Natural killer cell (primary cell): ENCODE measurements around the gene ATXN3. TPM values are rescaled to one million over a fixed set of nuclear protein-coding genes. Genes with fewer than 3 reads are reported as not detected.

Experiments used
- ATAC-seq, 3 donors: fragments of 150-1000 bp in 2 of 3; fragments of 200-7000 bp in 1 of 3; cut with Tn5 transposase; 1 replicate in 1 of 3; 2 replicates in 2 of 3; pipeline ENCODE4 v1.10.0; 2021; ENCODE audit warnings: mild to moderate bottlenecking in 2 of 3, moderate library complexity in 2 of 3
- DNase-seq, 2 donors: peaks; one replicate each; pipeline versions ENCODE4 v3.0.0 to v3.0.0-alpha.2; 2013 to 2021; ENCODE audit warnings: mixed read lengths in 1 of 2
- H3K27ac ChIP-seq: one replicate; pipeline ENCODE4 v1.5.1; 2013; ENCODE audit warnings: mild to moderate bottlenecking, low read length
- H3K27me3 ChIP-seq: one replicate; pipeline ENCODE4 v1.6.1; 2013; ENCODE audit warnings: low read length; ENCODE audit not compliant: control insufficient read depth, insufficient read depth
- H3K36me3 ChIP-seq: one replicate; pipeline ENCODE4 v1.6.1; 2013; ENCODE audit warnings: low read length; ENCODE audit not compliant: control insufficient read depth, insufficient read depth
- H3K4me1 ChIP-seq: one replicate; pipeline ENCODE4 v1.6.1; 2013; ENCODE audit warnings: low read length; ENCODE audit not compliant: control insufficient read depth, insufficient read depth
- H3K4me3 ChIP-seq: one replicate; pipeline ENCODE4 v1.5.1; 2013; ENCODE audit warnings: low read length
- H3K9me3 ChIP-seq: one replicate; pipeline ENCODE4 v1.6.1; 2013; ENCODE audit warnings: low read length; ENCODE audit not compliant: control insufficient read depth, insufficient read depth
- H3K27ac Mint-ChIP-seq, 2 donors: one replicate each; pipeline ENCODE4 v1.8.0; 2022; ENCODE audit warnings: mild to moderate bottlenecking in 2 of 2, mixed read lengths in 2 of 2, moderate library complexity in 1 of 2
- H3K27me3 Mint-ChIP-seq, 2 donors: one replicate each; pipeline ENCODE4 v1.8.0; 2022; ENCODE audit warnings: low read depth in 2 of 2, mixed read lengths in 2 of 2
- H3K36me3 Mint-ChIP-seq: one replicate; pipeline ENCODE4 v1.8.0; 2022; ENCODE audit warnings: mixed read lengths
- H3K4me1 Mint-ChIP-seq, 2 donors: one replicate each; pipeline ENCODE4 v1.8.0; 2022; ENCODE audit warnings: mixed read lengths in 2 of 2
- H3K4me3 Mint-ChIP-seq: one replicate; pipeline ENCODE4 v1.8.0; 2022; ENCODE audit warnings: mild to moderate bottlenecking, moderate library complexity, mixed read lengths
- H3K9me3 Mint-ChIP-seq, 2 donors: one replicate each; pipeline ENCODE4 v1.8.0; 2022; ENCODE audit warnings: mixed read lengths in 2 of 2
- WGBS: methylation state at CpG from one replicate; pipeline ENCODE4 v1.1.7; 2013; ENCODE audit warnings: missing lambda C conversion rate; ENCODE audit not compliant: insufficient coverage; 5-methylcytosine and 5-hydroxymethylcytosine counted together
- intact Hi-C: fragments of 100-400 bp; cut with micrococcal nuclease; formaldehyde crosslinking; loops from one replicate; pipeline ENCODE4 v1.14.2; 2022
- total RNA-seq, 4 donors: library from RNA; stranded (reverse); fragments of 120-200 nt in 1 of 4; gene quantifications; one replicate each; pipeline versions ENCODE4 v1.2.3 to v1.2.4, GENCODE V29; 2013 to 2022
- TF ChIP-seq, protein P1 (sequence below): fragments of 200-600 bp; IDR thresholded peaks from one replicate; pipeline ENCODE4 v1.8.0; 2022; ENCODE audit warnings: antibody characterized with exemption

The ATXN3 gene
- total RNA-seq, 3 donors from 2014 or later (not counting 1 experiment from before 2014, with no cell fraction given), result 26.7 to 40.5 (median 30.7) TPM

- H3K27me3 Mint-ChIP-seq, result no peaks in the 10 kb centered on the region
- H3K36me3 Mint-ChIP-seq, result no peaks in the 10 kb centered on the region
- TF ChIP-seq, protein P1, sequence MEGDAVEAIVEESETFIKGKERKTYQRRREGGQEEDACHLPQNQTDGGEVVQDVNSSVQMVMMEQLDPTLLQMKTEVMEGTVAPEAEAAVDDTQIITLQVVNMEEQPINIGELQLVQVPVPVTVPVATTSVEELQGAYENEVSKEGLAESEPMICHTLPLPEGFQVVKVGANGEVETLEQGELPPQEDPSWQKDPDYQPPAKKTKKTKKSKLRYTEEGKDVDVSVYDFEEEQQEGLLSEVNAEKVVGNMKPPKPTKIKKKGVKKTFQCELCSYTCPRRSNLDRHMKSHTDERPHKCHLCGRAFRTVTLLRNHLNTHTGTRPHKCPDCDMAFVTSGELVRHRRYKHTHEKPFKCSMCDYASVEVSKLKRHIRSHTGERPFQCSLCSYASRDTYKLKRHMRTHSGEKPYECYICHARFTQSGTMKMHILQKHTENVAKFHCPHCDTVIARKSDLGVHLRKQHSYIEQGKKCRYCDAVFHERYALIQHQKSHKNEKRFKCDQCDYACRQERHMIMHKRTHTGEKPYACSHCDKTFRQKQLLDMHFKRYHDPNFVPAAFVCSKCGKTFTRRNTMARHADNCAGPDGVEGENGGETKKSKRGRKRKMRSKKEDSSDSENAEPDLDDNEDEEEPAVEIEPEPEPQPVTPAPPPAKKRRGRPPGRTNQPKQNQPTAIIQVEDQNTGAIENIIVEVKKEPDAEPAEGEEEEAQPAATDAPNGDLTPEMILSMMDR, result no peak
- H3K9me3 Mint-ChIP-seq, result no peaks in the 10 kb centered on the region
- no peaks in the 10 kb centered on the region for H3K27me3 ChIP-seq
- peaks cover 17% of the 10 kb centered on the region for H3K4me1 ChIP-seq
- H3K4me1 Mint-ChIP-seq, result peaks cover 18 to 30% of the 10 kb centered on the region in 2 donors
- H3K4me3 ChIP-seq, result no peak overlapping the region
- no peak overlapping the region for H3K4me3 Mint-ChIP-seq
- H3K36me3 ChIP-seq, result no peaks in the 10 kb centered on the region
- DNase-seq (no peak), ATAC-seq (no peak)
- WGBS, result 81% methylated on average over 7 of the region's 7 CpGs
- H3K27ac ChIP-seq, result no peak overlapping the region
- intact Hi-C loops, result loop anchor here (10.0 kb wide), 1 partner anchor 449 kb away; no protein-coding TSS in a partner anchor
- no peak overlapping the region for H3K27ac Mint-ChIP-seq
- H3K9me3 ChIP-seq, result no peaks in the 10 kb centered on the region
These were observed 2.9 kb downstream of the ATXN3 start for GRCh38 chr14:92103363-92103989.

GRCh38 chr14:92099802-92100201 is 6.6 kb downstream of the ATXN3 start:
- peaks cover 5 to 14% of the 10 kb centered on the region in 2 donors for H3K4me1 Mint-ChIP-seq
- H3K27me3 Mint-ChIP-seq, result no peaks in the 10 kb centered on the region
- H3K4me3 Mint-ChIP-seq, result no peak overlapping the region
- Histone ChIP-seq H3K4me3 (no peak overlapping the region), H3K27me3 (no peaks in the 10 kb centered on the region), H3K4me1 (no peaks in the 10 kb centered on the region), H3K9me3 (no peaks in the 10 kb centered on the region), H3K27ac (no peak overlapping the region), H3K36me3 (peaks cover 9% of the 10 kb centered on the region)
- no peaks in the 10 kb centered on the region for H3K36me3 Mint-ChIP-seq
- DNase-seq (no peak), ATAC-seq (no peak)
- intact Hi-C loops, result loop anchor here (10.0 kb wide), 1 partner anchor 445 kb away; no protein-coding TSS in a partner anchor
- TF ChIP-seq, protein P1, result no peak
- no peaks in the 10 kb centered on the region for H3K9me3 Mint-ChIP-seq
- H3K27ac Mint-ChIP-seq, result no peak overlapping the region

DNA sequence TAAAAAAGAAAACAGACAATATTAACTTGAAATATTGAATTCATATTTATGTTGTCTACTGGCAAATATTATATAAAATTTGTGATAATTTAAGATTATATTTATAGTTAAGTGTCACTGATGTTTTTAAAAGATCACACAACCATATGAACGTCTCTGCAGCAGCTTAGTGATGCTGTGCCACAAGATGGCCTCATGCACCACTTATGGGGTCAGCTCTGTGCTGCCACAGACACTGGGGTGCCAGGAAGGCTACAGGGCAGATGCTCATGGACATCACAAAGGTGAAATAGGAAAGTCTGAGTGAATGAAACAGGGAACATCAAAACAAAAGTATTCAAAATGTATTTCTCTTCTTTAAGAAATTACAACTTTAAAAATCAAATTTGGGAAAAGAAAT is 13.1 kb downstream of the ATXN3 start:
- H3K36me3 Mint-ChIP-seq, result no peaks in the 10 kb centered on the region
- ATAC-seq (no peak), DNase-seq (peak in 1 of 2 donors; percentile 37)
- no peak overlapping the region for H3K27ac ChIP-seq
- TF ChIP-seq, protein P1, result no peak
- peaks cover 31% of the 10 kb centered on the region for H3K36me3 ChIP-seq
- WGBS, result 33% methylated on average over 1 of the region's 1 CpG
- no peaks in the 10 kb centered on the region for H3K9me3 Mint-ChIP-seq
- no peak overlapping the region for H3K4me3 ChIP-seq
- no peaks in the 10 kb centered on the region for H3K27me3 ChIP-seq
- no peak overlapping the region for H3K27ac Mint-ChIP-seq
- H3K4me1 ChIP-seq, result no peaks in the 10 kb centered on the region
- no peaks in the 10 kb centered on the region for H3K9me3 ChIP-seq
- intact Hi-C loops, result no loop called here
- no peak overlapping the region for H3K4me3 Mint-ChIP-seq
- H3K27me3 Mint-ChIP-seq, result no peaks in the 10 kb centered on the region
- H3K4me1 Mint-ChIP-seq, result no peaks in the 10 kb centered on the region

- peaks cover 5% of the 10 kb centered on the region for H3K36me3 Mint-ChIP-seq
- no peaks in the 10 kb centered on the region for H3K4me1 ChIP-seq
- H3K4me1 Mint-ChIP-seq, result no peaks in the 10 kb centered on the region
- 95% methylated on average over 4 of the region's 5 CpGs for WGBS
- no peaks in the 10 kb centered on the region for H3K9me3 ChIP-seq
- no peak overlapping the region for H3K27ac ChIP-seq
- peaks cover 28% of the 10 kb centered on the region for H3K36me3 ChIP-seq
- H3K27me3 ChIP-seq, result no peaks in the 10 kb centered on the region
- no peak overlapping the region for H3K27ac Mint-ChIP-seq
- no peak for DNase-seq
- TF ChIP-seq, protein P1, result no peak
- no peak overlapping the region for H3K4me3 ChIP-seq
- intact Hi-C loops, result no loop called here
- ATAC-seq, result no peak
- no peaks in the 10 kb centered on the region for H3K27me3 Mint-ChIP-seq
- no peaks in the 10 kb centered on the region for H3K9me3 Mint-ChIP-seq
- no peak overlapping the region for H3K4me3 Mint-ChIP-seq
These were observed 17.9 kb downstream of the ATXN3 start for GRCh38 chr14:92088494-92088893.
